ENCODE results near the gene E4F1. TPM values are rescaled to one million over a fixed set of nuclear protein-coding genes. Genes with fewer than 3 reads are reported as not detected.

Gene E4F1
- total and polyA plus RNA-seq, 2 donors (not counting 3 experiments of a cell fraction or from before 2014, with no cell fraction given) = 28.6 to 32.7 TPM

DNA sequence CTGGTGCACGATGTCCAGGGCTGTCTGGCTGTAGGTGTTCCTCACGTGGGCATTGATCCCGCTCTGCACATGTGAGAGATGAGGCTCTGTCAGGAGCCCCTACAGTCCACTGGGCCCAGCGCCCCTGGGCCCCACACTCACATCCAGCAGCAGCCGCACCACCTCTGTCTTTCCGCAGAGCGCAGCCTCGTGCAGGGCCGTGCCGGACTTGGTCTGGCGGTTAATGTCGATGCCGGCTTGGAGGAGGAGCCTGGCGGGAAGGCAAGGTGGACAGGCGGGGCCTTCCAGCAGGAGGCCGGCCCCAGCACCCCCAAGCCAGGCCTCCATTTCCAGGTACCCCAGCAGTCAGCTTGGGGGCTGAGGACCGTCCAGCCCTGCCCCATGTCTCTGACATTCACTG lies 36.2 kb upstream of the E4F1 start:
- POLR2A ChIA-PET = interaction anchor here (0.6 kb wide), 1 partner anchor 333 kb away, joined by 3 read pairs; the partner anchor contains the start of gene AMDHD2
- TF ChIP-seq, protein P1, sequence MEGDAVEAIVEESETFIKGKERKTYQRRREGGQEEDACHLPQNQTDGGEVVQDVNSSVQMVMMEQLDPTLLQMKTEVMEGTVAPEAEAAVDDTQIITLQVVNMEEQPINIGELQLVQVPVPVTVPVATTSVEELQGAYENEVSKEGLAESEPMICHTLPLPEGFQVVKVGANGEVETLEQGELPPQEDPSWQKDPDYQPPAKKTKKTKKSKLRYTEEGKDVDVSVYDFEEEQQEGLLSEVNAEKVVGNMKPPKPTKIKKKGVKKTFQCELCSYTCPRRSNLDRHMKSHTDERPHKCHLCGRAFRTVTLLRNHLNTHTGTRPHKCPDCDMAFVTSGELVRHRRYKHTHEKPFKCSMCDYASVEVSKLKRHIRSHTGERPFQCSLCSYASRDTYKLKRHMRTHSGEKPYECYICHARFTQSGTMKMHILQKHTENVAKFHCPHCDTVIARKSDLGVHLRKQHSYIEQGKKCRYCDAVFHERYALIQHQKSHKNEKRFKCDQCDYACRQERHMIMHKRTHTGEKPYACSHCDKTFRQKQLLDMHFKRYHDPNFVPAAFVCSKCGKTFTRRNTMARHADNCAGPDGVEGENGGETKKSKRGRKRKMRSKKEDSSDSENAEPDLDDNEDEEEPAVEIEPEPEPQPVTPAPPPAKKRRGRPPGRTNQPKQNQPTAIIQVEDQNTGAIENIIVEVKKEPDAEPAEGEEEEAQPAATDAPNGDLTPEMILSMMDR (IDR thresholded peaks at IDR 0.05; ENCODE audit: extremely low read depth in 1 of 2, insufficient read depth in 1 of 2, low read depth in 1 of 2, low read length in 2 of 2) = no peak
- TF ChIP-seq GATA2 (IDR thresholded peaks at IDR 0.05; ENCODE audit: insufficient read depth, insufficient read length, low read depth, low read length) = no peak
- no peak for TF ChIP-seq MYC (IDR thresholded peaks at IDR 0.05; ENCODE audit: low read depth, low read length)
- no peak for TF ChIP-seq POLR2A (IDR thresholded peaks at IDR 0.05; ENCODE audit: low read depth, low read length)
- TF ChIP-seq POLR2AphosphoS5 (IDR thresholded peaks at IDR 0.05; ENCODE audit: insufficient read depth, low read depth, low read length) = no peak
- TF ChIP-seq, protein P2, sequence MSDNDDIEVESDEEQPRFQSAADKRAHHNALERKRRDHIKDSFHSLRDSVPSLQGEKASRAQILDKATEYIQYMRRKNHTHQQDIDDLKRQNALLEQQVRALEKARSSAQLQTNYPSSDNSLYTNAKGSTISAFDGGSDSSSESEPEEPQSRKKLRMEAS (IDR thresholded peaks at IDR 0.05; ENCODE audit: insufficient read depth, insufficient read length) = no peak
- no peak for TF ChIP-seq JUN (IDR thresholded peaks at IDR 0.05; ENCODE audit: borderline replicate concordance, insufficient read depth, insufficient read length, low read depth)
- no peak for DNase-seq (ENCODE audit: low read depth, low spot score)

More for the DNA sequence above, 36.2 kb upstream of the E4F1 start:
- Histone ChIP-seq H3K9me3 (replicated peaks; ENCODE audit: control insufficient read depth, insufficient read depth, low read length) (no peaks in the 10 kb centered on the region), H2AFZ (ENCODE audit: low read depth, low read length) (no peak overlapping the region), H3K4me2 (ENCODE audit: insufficient read depth, low read length) (no peak overlapping the region), H3K27me3 (ENCODE audit: control insufficient read depth in 2 of 2, insufficient read depth in 2 of 2, low read length in 2 of 2) (no peaks in the 10 kb centered on the region), H3K79me2 (ENCODE audit: control insufficient read depth, insufficient read depth, low read length) (no peaks in the 10 kb centered on the region), H3K4me1 (ENCODE audit: control insufficient read depth, extremely low read depth, insufficient read depth, low read length) (no peaks in the 10 kb centered on the region), H3K36me3 (ENCODE audit: control insufficient read depth in 2 of 2, extremely low read depth in 1 of 2, insufficient read depth in 2 of 2, low read length in 2 of 2) (no peaks in the 10 kb centered on the region), H4K20me1 (replicated peaks; ENCODE audit: control insufficient read depth, extremely low read depth, insufficient read depth, low read length) (no peaks in the 10 kb centered on the region), H3K9ac (replicated peaks; ENCODE audit: extremely low read depth, insufficient read depth, low read length) (no peak overlapping the region), H3K4me3 (replicated peaks in 1 of 3; ENCODE audit: insufficient read depth in 1 of 3, low read depth in 1 of 3, low read length in 3 of 3) (no peak overlapping the region), H3K9me1 (replicated peaks; ENCODE audit: control insufficient read depth, extremely low read depth, insufficient read depth, low read length) (no peaks in the 10 kb centered on the region), H3K27ac (ENCODE audit: insufficient read depth, low read depth, low read length) (no peak overlapping the region)
- FAIRE-seq = no peak
- no TSS peak for BruUV-seq (replicated peaks)
- dilution Hi-C loops (cut with MboI; ENCODE audit: extremely low pct_ligation_motif_present, low sequenced_read_pairs) (no loop called here), intact Hi-C loops (cut with micrococcal nuclease) (no loop called here)
- CTCF ChIA-PET = interaction anchor here (0.9 kb wide), 1 partner anchor 47 kb away, joined by 3 read pairs; no protein-coding TSS in a partner anchor

All from endothelial cell of umbilical vein (primary cell).